Spinal cord (tissue), 10 donors: ENCODE results near the gene METTL3. TPM values are rescaled to one million over a fixed set of nuclear protein-coding genes. Genes with fewer than 3 reads are reported as not detected.

ENCODE experiments used
- DNase-seq, 6 donors: peaks; one replicate each; pipeline versions ENCODE4 v3.0.0 to v3.0.0-alpha.2; 2013 to 2015; ENCODE audit warnings: low spot score in 6 of 6, low read depth in 4 of 6
- H3K27ac ChIP-seq: one replicate; pipeline ENCODE4 v1.5.1; 2013; ENCODE audit warnings: low read depth, low read length, control low read depth
- H3K27me3 ChIP-seq: one replicate; pipeline ENCODE4 v1.6.1; 2013; ENCODE audit warnings: low read length; ENCODE audit not compliant: control insufficient read depth, insufficient read depth
- H3K36me3 ChIP-seq: one replicate; pipeline ENCODE4 v1.6.1; 2013; ENCODE audit warnings: low read length; ENCODE audit not compliant: control insufficient read depth, insufficient read depth
- H3K4me1 ChIP-seq: one replicate; pipeline ENCODE4 v1.6.1; 2013; ENCODE audit warnings: low read length; ENCODE audit not compliant: control insufficient read depth, insufficient read depth
- H3K4me3 ChIP-seq: one replicate; pipeline ENCODE4 v1.5.1; 2013; ENCODE audit warnings: low read depth, low read length, control low read depth
- H3K9me3 ChIP-seq: one replicate; pipeline ENCODE4 v1.6.1; 2013; ENCODE audit warnings: low read length; ENCODE audit not compliant: control insufficient read depth, insufficient read depth
- WGBS: methylation state at CpG from one replicate; pipeline ENCODE4 v1.1.5; 2013; ENCODE audit warnings: missing lambda C conversion rate; ENCODE audit not compliant: insufficient coverage; 5-methylcytosine and 5-hydroxymethylcytosine counted together
- polyA plus RNA-seq, 2 donors: library from polyadenylated mRNA; unstranded; fragments of 120-200 nt; gene quantifications; one replicate each; pipeline ENCODE4 v1.2.1, GENCODE V29; 2013; ENCODE audit not compliant: insufficient read length in 2 of 2
- total RNA-seq, 2 donors: library from RNA; depleted of rRNA in 1 of 2; stranded (reverse); fragments of 120-200 nt in 1 of 2; fragments of >200 nt in 1 of 2; gene quantifications; one replicate each; pipeline versions ENCODE4 v1.2.3 to v1.2.4, GENCODE V29; 2013 to 2014
- donor health status: healthy.

METTL3 gene
- total and polyA plus RNA-seq, 4 donors: 64.9 to 79.0 (median 76.7) TPM

DNA sequence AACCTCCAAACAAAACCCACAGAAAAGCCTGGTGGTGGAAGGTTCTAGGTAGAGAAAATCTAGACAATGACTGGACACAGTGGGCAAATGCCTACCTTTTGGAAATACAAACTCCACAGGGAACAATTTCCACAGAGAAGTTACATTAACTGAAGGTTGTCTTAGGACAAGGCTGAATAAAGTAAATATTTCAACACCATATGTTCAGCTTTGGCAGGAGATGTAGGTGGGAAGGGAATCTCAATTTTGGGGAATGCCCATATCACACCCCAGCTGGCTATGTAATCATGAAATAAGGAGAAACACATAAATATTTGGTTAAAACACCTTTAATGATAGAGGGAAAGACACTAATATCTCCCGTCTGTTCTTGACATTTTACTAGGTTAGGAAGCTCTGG, 9.6 kb upstream of the METTL3 start:
- WGBS: no CpG with 5 or more reads among the region's 1 CpG

DNA sequence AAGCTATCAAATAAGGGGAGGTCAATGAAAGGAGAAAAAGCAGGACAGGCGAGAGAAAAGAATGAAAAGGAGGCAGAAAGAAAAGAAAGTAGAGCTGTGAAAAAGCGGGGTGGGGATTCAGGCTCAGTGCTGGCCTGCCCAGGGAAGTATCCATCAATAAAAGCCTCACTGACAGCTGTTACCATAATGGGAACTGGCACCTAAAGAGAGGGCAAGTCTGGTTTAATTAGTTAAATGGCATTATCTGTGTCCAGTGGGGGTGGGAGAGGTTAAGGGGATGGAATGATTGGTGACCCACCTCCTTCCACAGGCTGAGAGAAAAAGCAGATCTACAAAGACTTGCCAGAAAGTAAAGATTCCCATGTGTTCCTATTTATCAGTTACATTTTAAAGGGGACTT, 7.6 kb upstream of the METTL3 start:
- Histone ChIP-seq H3K9me3 (no peaks in the 10 kb centered on the region), H3K4me1 (peaks cover 20% of the 10 kb centered on the region), H3K4me3 (no peak overlapping the region), H3K27ac (no peak overlapping the region), H3K36me3 (peaks cover 25% of the 10 kb centered on the region), H3K27me3 (no peaks in the 10 kb centered on the region)
- DNase-seq: peak in 1 of 6 donors; percentile 44
- WGBS: 0% methylated on average over 1 of the region's 2 CpGs

More for the DNA sequence above, 9.6 kb upstream of the METTL3 start:
- peak in 1 of 6 donors; percentile 54 for DNase-seq
- Histone ChIP-seq H3K36me3 (peaks cover 42% of the 10 kb centered on the region), H3K9me3 (no peaks in the 10 kb centered on the region), H3K4me1 (peaks cover 37% of the 10 kb centered on the region), H3K4me3 (no peak overlapping the region), H3K27ac (no peak overlapping the region), H3K27me3 (no peaks in the 10 kb centered on the region)

DNA sequence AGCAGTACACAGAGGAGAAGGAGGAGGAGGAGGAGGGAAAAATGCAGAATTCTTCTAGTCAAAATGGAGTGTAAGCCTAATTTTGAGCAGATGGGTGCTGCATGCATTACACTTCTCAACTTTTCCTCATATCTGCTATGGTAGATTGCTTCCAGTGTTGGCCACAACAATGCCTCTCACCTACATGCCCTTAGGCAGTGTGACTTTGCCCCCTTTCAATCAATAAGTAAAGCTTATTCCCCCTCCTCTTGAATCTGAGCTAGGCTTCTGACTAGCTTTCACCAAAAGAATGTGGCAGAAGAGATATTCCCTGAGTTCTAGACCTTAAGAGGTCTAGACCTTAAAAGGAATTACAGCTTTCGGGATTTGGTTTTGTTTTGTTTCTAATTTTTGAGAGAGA, 3.2 kb upstream of the METTL3 start:
- Histone ChIP-seq H3K4me1 (peaks cover 13% of the 10 kb centered on the region), H3K9me3 (no peaks in the 10 kb centered on the region), H3K27me3 (no peaks in the 10 kb centered on the region), H3K4me3 (no peak overlapping the region), H3K36me3 (peaks cover 4% of the 10 kb centered on the region), H3K27ac (no peak overlapping the region)
- WGBS: 100% methylated on average over 1 of the region's 1 CpG
- DNase-seq: no peak

DNA sequence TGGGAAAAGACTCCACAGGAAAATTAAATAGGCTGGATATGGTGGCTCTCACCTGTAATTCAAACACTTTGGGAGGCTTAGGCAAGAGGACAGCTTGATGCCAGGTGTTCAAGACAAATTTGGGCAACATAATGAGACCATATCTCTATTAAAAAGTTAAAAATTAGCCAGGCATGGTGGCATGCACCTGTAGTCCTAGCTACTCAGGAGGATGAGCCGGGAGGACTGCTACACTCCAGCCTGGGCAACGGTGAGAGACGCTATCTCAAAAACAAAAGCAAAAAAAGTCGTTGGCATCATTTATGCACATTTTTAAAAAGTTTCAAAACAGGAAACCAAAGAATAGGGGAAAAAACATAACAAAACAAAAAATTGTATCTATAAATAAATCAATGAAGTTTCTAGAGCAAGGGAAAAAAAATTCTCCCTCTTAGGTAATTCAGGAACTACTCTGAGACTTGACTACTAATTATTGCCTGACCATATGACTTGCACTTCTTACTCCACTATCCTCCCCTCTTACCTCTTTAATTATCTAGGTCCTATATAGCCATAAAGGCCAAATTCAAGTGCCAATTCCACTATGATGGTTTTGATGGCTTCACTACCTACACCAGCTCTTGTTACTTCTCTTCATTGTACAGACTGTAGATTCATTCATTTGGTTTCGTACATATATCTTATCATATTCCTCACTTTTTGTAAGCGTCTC, 1.6 kb downstream of the METTL3 start:
- Histone ChIP-seq H3K4me1 (peaks cover 18% of the 10 kb centered on the region), H3K36me3 (peaks cover 15% of the 10 kb centered on the region), H3K9me3 (no peaks in the 10 kb centered on the region), H3K27ac (no peak overlapping the region), H3K4me3 (no peak overlapping the region), H3K27me3 (no peaks in the 10 kb centered on the region)
- WGBS: 75% methylated on average over 1 of the region's 6 CpGs
- DNase-seq: no peak

DNA sequence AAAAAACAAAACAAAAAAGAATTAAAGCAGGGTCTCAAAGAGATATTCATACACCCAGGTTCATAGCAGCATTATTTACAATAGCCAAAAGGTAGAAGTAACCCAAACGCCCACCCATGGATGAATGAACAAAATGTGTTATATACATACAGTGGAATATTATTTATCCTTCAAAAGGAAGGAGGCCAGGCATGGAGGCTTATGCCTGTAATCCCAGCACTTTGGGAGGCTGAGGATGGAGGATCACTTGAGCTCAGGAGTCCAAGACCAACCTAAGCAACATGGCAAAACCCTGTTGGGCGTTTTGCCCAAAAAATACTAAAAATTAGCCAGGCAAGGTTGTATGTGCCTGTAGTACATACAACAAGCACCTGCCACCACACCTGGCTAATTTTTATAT, 4.6 kb downstream of the METTL3 start:
- H3K27me3 ChIP-seq: no peaks in the 10 kb centered on the region
- H3K27ac ChIP-seq: no peak overlapping the region
- H3K36me3 ChIP-seq: peaks cover 26% of the 10 kb centered on the region
- WGBS: no CpG with 5 or more reads among the region's 2 CpGs
- DNase-seq: no peak
- H3K4me1 ChIP-seq: peaks cover 13% of the 10 kb centered on the region
- no peak overlapping the region for H3K4me3 ChIP-seq
- H3K9me3 ChIP-seq: no peaks in the 10 kb centered on the region

DNA sequence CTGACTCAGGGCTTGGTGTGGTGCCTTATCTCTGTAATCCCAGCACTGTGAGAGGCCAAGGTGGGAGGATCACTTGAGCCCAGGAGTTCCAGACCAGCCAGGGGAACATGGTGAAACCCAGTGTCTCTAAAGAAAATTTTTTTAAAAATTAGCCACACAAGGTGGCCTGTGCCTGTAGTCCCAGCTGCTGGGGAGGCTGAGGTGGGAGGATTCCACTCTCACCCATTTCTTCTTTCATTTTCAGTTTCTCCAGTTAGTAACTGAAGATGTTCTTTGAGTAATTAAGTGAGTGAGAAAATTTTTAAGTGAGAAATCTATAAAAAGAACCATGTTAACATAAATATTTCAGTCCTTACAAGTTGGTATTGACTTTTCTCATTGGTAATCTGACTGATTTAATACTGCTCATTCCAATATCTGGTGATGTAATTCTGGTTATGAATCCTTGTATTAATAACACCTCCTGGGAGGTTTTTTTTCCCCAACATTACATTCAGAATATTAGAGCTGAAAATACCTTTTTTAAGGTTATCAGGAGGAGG, 6.1 kb downstream of the METTL3 start:
- Histone ChIP-seq H3K36me3 (peaks cover 30% of the 10 kb centered on the region), H3K9me3 (no peaks in the 10 kb centered on the region), H3K27me3 (no peaks in the 10 kb centered on the region), H3K4me3 (no peak overlapping the region), H3K27ac (no peak overlapping the region), H3K4me1 (peaks cover 7% of the 10 kb centered on the region)
- DNase-seq: no peak

DNA sequence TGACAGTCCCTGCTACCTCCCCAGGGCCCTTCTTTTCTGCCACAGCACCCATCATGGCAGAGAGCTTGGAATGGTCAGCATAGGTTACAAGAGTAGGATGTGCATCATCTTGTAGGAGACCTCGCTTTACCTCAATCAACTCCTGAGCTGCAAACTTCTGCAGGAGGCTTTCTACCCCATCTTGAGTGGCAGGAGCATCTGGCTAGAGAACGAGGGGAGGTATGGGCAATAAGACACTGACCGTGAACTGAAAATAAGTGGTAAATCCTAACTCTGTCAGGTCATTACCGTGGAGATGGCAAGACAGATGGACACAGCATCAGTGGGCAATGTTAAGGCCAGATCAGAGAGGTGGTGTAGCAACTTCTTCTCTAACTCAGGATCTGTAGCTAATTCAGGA, 7.8 kb downstream of the METTL3 start:
- Histone ChIP-seq H3K27ac (no peak overlapping the region), H3K36me3 (peaks cover 26% of the 10 kb centered on the region), H3K4me1 (no peaks in the 10 kb centered on the region), H3K9me3 (no peaks in the 10 kb centered on the region), H3K4me3 (no peak overlapping the region), H3K27me3 (no peaks in the 10 kb centered on the region)
- WGBS: 100% methylated on average over 2 of the region's 4 CpGs
- DNase-seq: no peak

DNA sequence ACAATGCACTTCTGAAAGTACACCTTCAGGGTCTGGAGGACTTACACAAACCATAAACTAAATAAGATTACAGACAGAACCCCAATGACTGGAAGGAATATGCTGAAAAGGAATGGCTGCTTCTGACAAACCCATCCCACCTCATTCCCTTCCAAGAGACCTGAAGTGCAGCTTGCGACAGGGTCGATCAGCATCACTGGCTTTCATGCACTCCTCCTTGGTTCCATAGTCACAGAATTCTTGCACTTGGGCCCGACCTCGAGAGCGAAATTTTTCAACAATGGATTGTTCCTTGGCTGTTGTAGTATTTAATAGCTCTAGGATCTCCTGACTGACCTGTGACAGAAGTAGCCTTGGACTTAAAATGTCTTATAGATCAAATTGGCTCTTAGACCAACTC, 9.6 kb downstream of the METTL3 start:
- no peak for DNase-seq
- H3K4me3 ChIP-seq: no peak overlapping the region
- no peaks in the 10 kb centered on the region for H3K9me3 ChIP-seq
- H3K27me3 ChIP-seq: no peaks in the 10 kb centered on the region
- no peaks in the 10 kb centered on the region for H3K4me1 ChIP-seq
- H3K27ac ChIP-seq: no peak overlapping the region
- H3K36me3 ChIP-seq: peaks cover 33% of the 10 kb centered on the region
- no CpG with 5 or more reads among the region's 5 CpGs for WGBS

DNA sequence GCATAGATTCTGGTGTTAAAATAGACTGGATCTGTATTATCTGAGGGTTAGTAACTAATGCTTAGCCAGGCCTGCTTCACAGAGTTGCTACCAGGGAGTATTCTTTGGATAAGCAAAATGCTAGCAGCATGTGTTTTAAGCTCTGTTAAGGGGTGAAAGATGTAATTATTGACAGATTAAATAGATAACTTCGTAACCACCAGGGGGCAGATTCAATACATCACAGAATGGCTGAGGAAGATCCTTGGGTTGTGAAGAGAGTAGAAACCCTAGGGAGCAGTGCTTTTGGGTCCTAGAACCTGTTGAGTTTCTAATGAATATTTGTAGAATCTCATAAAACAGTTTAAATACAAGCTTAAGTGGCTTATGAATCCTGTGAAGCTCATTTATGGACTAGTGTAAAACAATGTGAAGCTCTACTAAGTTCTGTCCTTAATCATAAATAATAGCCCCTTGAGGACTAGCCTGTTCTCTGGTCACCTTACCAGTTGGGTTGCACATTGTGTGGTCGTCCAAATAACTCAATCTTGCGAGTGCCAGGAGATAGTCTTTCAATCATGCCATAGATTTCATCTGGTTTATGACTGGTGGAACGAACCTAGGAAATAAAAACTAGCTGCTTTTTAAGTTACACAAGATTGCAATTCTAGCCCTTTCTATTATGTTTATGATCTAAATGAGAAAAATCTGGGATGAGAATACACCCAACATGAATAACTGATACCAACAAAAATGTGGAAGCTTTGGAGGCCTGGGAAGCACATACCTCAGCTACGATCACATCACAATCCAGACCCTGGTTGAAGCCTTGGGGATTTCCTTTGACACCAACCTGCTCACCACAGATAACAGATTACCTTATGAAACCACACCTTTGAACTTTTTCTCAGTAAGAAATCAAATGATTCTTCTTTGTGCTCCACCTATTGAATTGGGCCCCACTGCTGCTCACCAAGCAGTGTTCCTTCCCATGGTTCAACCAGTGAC, 12.3 kb downstream of the METTL3 start:
- DNase-seq: peak in 3 of 6 donors; percentile 43 to 85 (median 81)
- no peaks in the 10 kb centered on the region for H3K27me3 ChIP-seq
- H3K4me3 ChIP-seq: no peak overlapping the region
- H3K9me3 ChIP-seq: no peaks in the 10 kb centered on the region
- H3K36me3 ChIP-seq: peaks cover 55% of the 10 kb centered on the region
- H3K27ac ChIP-seq: no peak overlapping the region
- 92% methylated on average over 1 of the region's 5 CpGs for WGBS
- H3K4me1 ChIP-seq: no peaks in the 10 kb centered on the region
